ENCODE results near the gene POP4. TPM values are rescaled to one million over a fixed set of nuclear protein-coding genes. Genes with fewer than 3 reads are reported as not detected.

Gene POP4
- total RNA-seq, 1 donor from 2014 or later, result 63.9 TPM

GRCh38 chr19:29650772-29651387 is 44.8 kb downstream of the POP4 start:
- no peak for DNase-seq (ENCODE audit: low read depth, low spot score)
- Mint-ChIP-seq H3K9me3 (no peaks in the 10 kb centered on the region), H3K4me3 (no peak overlapping the region), H3K27ac (ENCODE audit: unreplicated experiment) (no peak overlapping the region), H3K36me3 (ENCODE audit: low read depth) (no peaks in the 10 kb centered on the region), H3K4me1 (no peaks in the 10 kb centered on the region), H3K27me3 (ENCODE audit: low read depth) (peaks cover 35% of the 10 kb centered on the region)
- no peak for TF ChIP-seq CTCF (conservative IDR thresholded peaks at IDR 0.05)

- DNase-seq (ENCODE audit: low read depth, low spot score), result no peak
- H3K27ac Mint-ChIP-seq (ENCODE audit: unreplicated experiment), result no peak overlapping the region
- no peak for TF ChIP-seq CTCF (conservative IDR thresholded peaks at IDR 0.05)
- H3K4me1 Mint-ChIP-seq, result no peaks in the 10 kb centered on the region
- H3K4me3 Mint-ChIP-seq, result no peak overlapping the region
- peaks cover 30% of the 10 kb centered on the region for H3K27me3 Mint-ChIP-seq (ENCODE audit: low read depth)
- H3K9me3 Mint-ChIP-seq, result no peaks in the 10 kb centered on the region
- H3K36me3 Mint-ChIP-seq (ENCODE audit: low read depth), result no peaks in the 10 kb centered on the region
These were observed 45.7 kb downstream of the POP4 start for GRCh38 chr19:29651622-29652394.

GRCh38 chr19:29653398-29653797 is 47.3 kb downstream of the POP4 start:
- H3K27me3 Mint-ChIP-seq (ENCODE audit: low read depth), result peaks cover 31% of the 10 kb centered on the region
- H3K4me1 Mint-ChIP-seq, result no peaks in the 10 kb centered on the region

DNA sequence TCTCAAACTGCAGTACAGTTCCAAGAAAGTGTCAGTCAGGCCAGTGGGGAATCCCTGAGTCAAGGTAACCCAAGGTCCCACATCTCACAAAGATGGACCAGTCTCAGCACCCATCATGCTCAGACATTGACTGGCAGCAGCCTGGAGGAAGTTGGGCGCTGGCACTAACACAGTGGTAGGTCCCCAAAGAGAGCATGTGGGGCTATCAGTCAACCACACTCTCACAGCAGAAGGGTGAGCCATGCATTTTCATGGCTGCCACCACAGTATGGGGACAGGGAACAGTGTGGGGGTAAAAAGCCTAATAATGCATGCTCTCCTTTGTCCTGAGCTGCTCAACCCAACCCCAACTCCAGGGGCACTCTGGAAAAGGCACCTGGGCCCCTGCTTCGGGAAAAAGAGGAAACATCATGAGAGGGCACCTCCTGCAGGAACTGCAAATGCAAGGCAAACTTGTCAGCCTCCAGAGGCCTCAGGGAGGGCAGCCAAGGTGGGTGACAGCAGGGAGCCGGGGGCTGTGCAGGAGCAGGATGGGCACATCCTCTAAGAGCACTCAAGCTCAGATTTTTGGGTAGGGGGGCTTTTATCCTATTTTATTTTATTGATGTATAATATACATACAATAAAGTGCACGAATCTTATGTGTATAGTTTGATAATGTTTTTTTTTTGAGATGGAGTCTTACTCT is 49.7 kb downstream of the POP4 start:
- H3K9me3 Mint-ChIP-seq, result no peaks in the 10 kb centered on the region
- TF ChIP-seq CTCF (conservative IDR thresholded peaks at IDR 0.05), result no peak
- H3K27me3 Mint-ChIP-seq (ENCODE audit: low read depth), result peaks cover 33% of the 10 kb centered on the region
- H3K27ac Mint-ChIP-seq (ENCODE audit: unreplicated experiment), result no peak overlapping the region
- no peaks in the 10 kb centered on the region for H3K36me3 Mint-ChIP-seq (ENCODE audit: low read depth)
- no peaks in the 10 kb centered on the region for H3K4me1 Mint-ChIP-seq
- H3K4me3 Mint-ChIP-seq, result no peak overlapping the region
- no peak for DNase-seq (ENCODE audit: low read depth, low spot score)

More at GRCh38 chr19:29653398-29653797, 47.3 kb downstream of the POP4 start:
- H3K36me3 Mint-ChIP-seq (ENCODE audit: low read depth), result no peaks in the 10 kb centered on the region
- H3K9me3 Mint-ChIP-seq, result no peaks in the 10 kb centered on the region
- H3K27ac Mint-ChIP-seq (ENCODE audit: unreplicated experiment), result no peak overlapping the region
- no peak overlapping the region for H3K4me3 Mint-ChIP-seq
- DNase-seq (ENCODE audit: low read depth, low spot score), result no peak
- TF ChIP-seq CTCF (conservative IDR thresholded peaks at IDR 0.05), result no peak

GRCh38 chr19:29658221-29658991 is 52.3 kb downstream of the POP4 start:
- Mint-ChIP-seq H3K36me3 (ENCODE audit: low read depth) (no peaks in the 10 kb centered on the region), H3K9me3 (no peaks in the 10 kb centered on the region), H3K4me1 (peaks cover 4% of the 10 kb centered on the region), H3K27ac (ENCODE audit: unreplicated experiment) (peak overlapping the region; percentile 67), H3K27me3 (ENCODE audit: low read depth) (peaks cover 31% of the 10 kb centered on the region), H3K4me3 (no peak overlapping the region)
- no peak for TF ChIP-seq CTCF (conservative IDR thresholded peaks at IDR 0.05)
- DNase-seq (ENCODE audit: low read depth, low spot score), result no peak
